Stimulated activated CD8-positive, alpha-beta memory T cell treated with anti-CD3 and anti-CD28 coated beads, Interleukin-2, amount 100 ng/mL, for 48 hours (primary cell): ENCODE data around the gene KMT5B.
A peak's percentile ranks its signal among the peaks of the same experiment; 100 is the strongest.

ENCODE experiments used
- DNase-seq, 2 donors: peaks; one replicate each; pipeline ENCODE4 v3.0.0-alpha.2; 2020; ENCODE audit warnings: low read depth in 2 of 2

KMT5B gene

GRCh38 chr11:68120273-68121066 is 92.6 kb downstream of the KMT5B start:
- peak in 1 of 2 donors; percentile 39 for DNase-seq

GRCh38 chr11:68118706-68119448 is 94.2 kb downstream of the KMT5B start:
- no peak for DNase-seq

- DNase-seq, result no peak
These were observed 95.1 kb downstream of the KMT5B start for GRCh38 chr11:68117853-68118470.

GRCh38 chr11:68116974-68117373 is 96.1 kb downstream of the KMT5B start:
- DNase-seq, result no peak

- no peak for DNase-seq
These were observed 97.0 kb downstream of the KMT5B start for GRCh38 chr11:68116126-68116525.

GRCh38 chr11:68115285-68115684 is 97.8 kb downstream of the KMT5B start:
- DNase-seq, result no peak

GRCh38 chr11:68113986-68114385 is 99.1 kb downstream of the KMT5B start:
- no peak for DNase-seq

- DNase-seq, result no peak
These were observed 105.4 kb downstream of the KMT5B start for GRCh38 chr11:68107689-68108088.

- DNase-seq, result no peak
These were observed 106.7 kb downstream of the KMT5B start for GRCh38 chr11:68106165-68106940.
